NCI-H748 (cell line): ENCODE results near the gene SPTLC3.
"Not testable (repeated sequence)": the region's sequence is repeated elsewhere in the genome, so short reads cannot be mapped to it uniquely, and the experiment has no call there.

Experiments
- DNase-seq: peaks from one replicate; lab custom pipeline; 2025; ENCODE audit not compliant: unreplicated experiment; lab: John Stamatoyannopoulos, UW

SPTLC3 gene

DNA sequence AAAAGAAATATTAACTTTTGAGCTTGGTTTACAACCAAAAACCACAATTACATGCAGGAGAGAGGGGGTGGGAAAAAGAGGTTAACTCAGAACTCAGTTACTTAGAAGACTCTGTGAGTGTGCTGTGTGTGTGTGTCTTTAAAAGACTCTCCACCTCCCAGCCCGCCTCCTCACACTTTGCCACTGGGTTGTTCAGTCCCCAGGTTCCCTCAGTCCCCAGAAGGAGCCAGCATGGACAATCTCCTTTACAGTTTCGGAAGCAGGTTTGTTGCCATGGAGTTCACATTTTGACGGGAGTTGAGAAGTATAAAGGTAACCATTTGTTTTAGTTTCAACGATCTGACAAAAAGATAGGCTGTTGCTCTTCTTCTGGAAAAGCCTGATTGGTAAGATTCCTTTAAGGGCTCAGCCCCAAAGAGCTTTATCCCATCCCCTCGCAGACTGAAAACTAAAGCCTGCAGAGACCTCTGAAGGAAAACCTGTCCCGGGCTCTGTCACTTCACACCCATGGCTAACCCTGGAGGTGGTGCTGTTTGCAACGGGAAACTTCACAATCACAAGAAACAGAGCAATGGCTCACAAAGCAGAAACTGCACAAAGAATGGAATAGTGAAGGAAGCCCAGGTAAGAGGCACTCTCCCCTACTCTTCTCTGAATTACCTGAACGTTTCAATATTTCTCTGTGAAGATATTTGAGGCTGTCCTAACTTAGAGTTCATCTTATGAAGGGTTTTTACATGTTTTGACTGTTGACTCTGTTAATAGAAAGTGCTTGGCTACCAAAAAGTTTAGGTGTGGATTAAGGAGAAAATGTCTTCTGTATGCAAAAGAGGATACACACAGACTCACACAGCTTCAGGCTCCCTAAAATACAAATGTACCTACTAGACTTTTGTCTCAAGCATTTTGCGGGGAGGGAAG lies at the start of gene SPTLC3:
Gene SPTLC3, plus strand, starts transcription at position 212 of the 921 bp plus-strand sequence. Its CDS starts 296 bp downstream, at position 508.
- DNase-seq: peak; percentile 59

DNA sequence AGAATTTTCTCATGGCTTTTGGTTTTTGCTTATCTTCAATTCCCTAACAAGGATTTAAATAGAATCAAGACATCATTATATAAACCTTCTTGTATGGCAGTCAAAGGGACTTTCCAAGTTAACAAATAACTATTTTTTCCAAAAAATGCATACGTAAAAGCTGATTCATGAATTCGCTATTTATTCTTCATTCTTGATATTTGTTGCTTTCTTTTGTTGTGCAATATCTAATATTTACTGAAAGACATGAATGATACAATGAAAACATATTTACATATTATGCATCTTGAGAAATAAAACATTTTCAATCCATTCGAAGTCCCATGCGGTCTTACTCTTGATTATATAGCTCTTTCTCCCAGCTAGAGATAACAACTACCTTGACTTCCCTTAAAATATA lies 47.0 kb upstream of the SPTLC3 start:
- DNase-seq: no peak

- DNase-seq: no peak
These were observed 45.9 kb upstream of the SPTLC3 start for GRCh38 chr20:12962895-12963294.

DNA sequence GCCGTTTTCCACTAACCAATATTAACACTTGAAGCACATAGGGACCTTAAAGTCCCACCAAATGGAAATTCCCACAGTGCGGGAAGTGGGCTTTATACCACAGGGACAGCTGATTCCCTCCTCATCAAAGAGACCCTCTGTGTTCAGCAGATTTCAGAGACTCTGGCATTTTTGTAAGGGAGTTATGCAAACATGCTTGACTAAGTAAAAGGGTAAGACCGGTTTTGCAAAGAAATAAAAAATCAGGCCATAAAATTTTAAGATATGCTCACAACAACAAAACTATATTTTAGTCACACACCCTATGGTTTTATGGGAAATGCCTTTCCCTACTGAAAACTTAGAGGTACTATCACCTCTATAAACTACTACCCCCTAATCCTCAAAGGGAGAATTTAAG lies 45.4 kb upstream of the SPTLC3 start:
- DNase-seq: no peak

DNA sequence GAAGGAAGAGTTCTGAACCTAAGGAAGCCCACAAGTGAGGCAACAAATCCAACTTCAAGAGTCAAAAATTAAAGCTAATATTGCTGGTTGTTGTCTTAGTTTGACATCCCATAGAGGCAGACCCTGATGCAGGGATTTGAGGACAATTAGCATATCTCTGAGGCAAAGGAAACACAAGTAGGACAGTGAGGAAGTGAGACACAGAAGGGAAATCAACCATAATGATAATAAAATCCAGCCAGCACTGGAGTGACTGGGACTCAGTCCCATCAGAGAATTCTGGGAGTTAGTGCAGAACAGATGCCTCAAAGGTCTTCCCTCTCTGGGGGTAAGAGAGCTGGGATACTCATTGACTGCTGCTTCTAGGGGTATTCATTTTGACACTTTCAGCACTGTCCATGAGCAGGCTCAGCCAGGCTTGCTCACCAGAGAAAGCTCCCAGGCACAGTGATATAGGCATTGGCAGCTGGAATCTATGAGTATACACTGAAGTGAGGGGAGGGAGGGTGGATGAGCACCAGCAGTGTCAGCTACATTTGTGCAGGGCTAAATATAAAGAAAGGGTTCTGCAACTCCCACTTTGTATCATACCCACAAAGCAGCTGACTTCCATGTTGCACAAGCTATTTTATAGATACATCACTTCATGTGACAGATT lies 43.4 kb upstream of the SPTLC3 start:
- no peak for DNase-seq

DNA sequence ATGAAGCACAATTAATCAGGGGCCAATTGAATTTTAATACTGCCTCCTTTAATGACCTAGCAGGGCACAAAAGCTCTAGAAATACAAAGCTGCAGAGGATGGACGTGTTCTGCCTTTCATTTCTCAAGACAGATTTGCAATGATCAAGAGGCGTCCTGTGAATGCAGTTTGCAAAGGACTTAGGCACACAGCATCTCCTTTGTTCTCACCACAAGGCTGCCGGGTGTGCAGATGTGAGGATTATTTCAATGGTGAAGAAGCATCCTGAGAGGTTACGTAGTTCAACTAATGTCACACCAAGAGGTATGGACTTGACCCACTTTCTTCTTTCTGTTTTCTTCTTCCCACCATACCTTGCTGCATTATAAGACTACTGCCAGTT lies 42.9 kb upstream of the SPTLC3 start:
- DNase-seq: no peak

DNA sequence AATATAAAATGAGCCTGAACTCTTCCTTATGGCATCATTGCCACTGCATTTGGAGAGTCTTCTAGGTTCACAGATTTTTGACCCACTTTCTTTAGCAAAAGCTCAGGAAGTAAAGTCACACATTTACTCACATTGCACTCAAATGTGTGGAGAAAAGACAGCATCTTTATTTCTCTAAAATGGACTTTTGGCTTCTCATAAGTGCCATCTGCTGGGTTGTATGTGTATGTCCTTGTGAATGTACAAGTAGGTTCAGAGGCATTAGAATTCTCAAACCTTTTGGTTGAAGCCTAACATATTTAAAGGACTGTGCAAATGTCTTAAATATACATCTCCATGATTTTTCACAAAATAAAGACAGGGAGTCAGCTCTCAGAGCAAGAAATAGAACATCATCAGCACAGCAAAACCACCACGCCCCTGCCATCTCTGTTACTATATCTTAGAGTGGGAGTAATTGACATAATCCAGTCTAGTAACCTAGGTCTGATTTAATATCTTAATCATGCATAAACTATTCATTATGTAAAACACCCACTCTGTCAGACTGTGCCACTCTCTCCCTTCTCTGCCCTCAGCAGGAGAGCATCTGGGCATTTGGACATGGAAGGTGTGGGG lies 42.2 kb upstream of the SPTLC3 start:
- DNase-seq: peak; percentile 71

DNA sequence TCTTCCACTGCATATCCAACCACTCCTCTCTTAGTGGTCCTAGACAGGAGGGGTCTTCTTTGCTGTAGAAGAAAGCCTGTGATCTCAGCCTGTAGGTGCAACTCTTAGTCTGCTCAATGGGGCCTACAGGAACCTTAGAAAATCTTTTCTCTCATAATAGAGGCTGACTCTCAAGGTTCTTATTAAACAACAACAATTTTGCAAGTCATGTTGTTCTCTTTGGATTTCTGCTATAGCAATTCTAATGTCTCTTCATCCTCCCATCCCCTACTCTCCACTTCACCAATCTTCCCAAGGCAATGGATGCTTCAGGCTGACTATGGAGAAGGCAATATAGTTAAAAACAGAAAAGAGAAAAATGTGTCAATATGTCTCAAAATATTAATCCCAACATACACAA lies 40.8 kb upstream of the SPTLC3 start:
- no peak for DNase-seq

DNA sequence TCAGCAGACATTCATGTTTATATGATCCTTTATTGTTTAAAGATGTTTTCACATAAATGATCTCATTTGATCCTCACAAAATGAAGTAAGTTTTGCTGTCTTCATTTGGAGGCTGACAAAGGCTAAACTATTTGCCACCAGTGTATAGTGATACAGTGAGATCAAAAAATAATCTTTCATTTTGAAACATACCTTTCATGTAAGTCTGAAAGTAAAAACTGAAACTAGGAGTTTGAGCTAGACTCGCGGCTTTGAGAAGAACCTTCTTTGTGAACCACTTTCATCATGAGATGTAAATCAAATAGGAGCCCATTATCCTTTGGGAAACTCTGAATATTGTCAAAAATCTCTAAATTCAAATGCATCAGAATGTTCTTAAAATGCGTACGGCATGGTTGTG lies 40.3 kb upstream of the SPTLC3 start:
- DNase-seq: no peak

DNA sequence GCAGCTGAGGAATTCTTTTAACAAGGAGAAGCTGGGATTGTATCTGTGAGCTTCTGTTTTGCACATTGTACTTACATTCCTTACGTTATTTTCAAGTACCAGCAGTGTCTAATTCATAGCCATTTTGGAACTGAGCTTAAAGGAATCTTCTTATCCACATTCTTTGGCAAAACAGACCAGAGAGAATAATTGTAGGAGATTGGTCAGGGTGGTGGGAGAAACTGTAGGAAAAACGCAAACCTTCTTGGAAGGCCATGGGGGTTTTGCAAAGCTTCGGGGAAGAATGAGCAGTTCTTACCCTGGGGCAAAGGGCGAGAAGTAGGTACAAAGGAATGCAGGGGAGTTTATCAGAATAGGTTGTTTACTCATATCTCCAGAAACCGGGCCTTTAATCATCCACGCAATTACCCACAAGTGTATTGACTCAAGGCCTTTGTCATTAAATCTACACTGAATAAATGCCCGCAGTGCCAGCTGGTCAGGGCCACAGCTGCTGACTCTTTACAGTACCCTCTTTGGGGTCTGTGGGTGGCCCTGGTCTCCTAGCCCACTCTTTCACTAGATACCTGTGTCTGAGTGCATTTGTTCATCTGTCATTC lies 39.6 kb upstream of the SPTLC3 start:
- no peak for DNase-seq

GRCh38 chr20:12970372-12970821 lies 38.4 kb upstream of the SPTLC3 start:
- peak; percentile 59 for DNase-seq

DNA sequence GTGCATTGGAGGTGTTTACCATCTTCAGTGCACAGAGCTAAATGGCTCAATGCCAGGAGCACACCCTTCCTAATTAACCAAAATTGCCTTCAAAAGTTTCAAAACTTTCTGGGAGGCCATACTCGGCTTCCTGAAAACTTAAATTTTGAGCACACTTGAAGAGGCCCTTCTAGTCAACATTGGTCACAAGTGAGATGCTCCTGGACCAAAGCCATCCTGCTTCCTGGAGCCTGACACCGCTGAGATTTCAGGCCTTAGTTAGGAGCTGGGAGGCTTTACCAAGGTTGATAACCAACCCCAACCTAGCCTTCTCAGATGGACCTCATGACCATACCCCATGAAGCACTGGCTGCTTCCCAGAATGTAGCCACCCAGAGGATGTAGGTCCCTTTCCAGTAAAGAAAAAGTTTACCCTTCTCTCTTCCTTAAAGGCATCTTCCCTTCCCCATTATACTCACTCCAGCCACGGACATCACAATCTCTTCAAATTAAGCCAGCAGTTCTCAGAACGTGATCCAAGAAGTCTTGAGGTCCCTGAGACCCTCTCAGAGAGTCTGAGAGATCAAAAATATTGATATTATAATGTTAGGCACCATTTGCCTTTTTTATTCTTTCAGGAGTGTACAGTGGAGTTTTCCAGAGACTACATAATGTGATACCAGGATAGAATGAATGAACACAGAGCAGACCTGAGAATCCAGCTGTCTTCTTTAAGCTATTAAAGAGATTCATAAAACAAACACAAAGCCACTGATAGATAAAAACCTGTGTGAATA lies 32.8 kb upstream of the SPTLC3 start:
- DNase-seq: no peak

GRCh38 chr20:12976720-12977309 lies 32.0 kb upstream of the SPTLC3 start:
- no peak for DNase-seq

DNA sequence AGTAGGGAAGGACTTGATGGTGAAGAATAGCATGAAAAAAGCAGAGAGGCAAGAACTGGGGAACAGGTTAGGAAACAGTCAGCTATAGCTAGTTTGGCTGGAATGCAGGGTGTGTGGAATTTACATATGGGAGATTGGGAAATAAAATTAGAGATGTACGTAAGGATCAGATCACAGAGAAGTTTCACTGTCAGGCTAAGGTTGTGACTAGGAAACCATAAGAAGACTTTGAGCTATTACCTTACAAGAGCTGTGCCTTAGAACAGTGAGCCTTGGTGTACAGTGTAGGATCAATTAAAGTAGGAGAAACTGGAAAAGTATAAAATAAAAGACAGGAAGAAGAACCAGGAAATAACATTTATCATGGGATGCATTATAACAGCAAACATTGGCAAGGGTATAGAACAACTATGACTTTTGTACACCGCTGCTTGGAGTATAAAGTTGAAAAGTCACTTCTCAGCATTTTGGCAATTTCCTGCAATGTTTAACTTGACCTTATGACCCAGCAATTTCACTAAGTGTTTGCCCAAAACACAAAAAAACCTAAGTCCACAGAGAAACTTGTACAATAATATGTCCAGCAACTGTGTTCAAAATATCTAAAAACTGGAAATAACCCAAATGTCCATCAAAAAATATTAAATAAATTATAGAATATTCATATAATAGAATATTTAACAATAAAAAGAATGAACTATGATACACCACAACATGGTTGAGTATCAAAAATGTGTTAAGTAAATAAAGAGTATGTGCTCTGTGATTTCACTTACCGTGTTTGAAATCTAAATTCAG lies 31.2 kb upstream of the SPTLC3 start:
- no peak for DNase-seq

DNA sequence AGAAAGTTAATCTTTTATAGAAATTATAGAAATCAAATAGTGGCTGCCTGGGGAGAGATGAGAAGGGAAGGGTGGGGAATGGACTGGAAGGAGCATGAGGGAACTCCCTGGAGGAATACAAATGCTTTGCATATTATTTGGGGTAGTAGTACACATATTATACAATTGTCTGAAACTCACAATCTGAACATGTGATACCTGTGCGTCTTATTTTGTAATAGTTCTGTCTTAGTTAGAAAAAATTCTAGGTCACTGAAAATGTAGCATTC lies 30.7 kb upstream of the SPTLC3 start:
- DNase-seq: no peak

GRCh38 chr20:12978613-12979495 lies 29.9 kb upstream of the SPTLC3 start:
- DNase-seq: no peak

DNA sequence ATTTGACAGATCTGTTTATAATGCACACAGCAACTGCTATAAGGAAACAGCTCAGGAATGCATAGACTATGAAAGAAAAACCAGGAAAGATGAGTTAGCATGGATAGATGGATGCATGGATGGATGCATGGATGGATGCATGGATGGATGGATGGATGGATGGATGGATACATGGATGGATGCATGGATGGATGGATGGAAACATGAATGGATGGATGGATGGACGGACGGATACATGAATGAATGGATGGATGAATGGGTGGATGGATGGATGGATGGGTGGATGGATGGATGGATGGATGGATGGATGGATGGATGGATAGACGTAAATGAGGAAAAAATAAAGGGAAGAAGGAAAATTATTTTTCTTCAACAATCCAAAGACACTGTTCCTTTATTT lies 29.1 kb upstream of the SPTLC3 start:
- DNase-seq: not testable (repeated sequence)

DNA sequence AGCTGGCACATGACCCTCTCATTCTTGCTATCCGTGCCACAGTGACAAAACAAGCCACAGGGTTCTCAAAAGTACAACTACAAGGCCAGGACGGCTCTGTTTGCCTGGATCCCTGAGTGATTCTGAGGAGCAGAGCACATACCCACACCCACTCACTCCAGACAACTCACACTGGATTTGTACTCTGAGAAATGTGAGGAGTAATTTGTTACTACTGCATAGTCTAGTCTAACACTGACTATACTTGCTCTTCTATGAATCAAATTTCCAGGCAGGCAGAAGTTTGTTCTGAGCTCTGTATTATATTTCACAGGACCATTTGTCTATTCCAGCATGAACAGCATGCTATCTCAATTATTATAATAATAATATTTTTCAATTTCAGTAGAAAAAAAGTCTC lies 26.7 kb upstream of the SPTLC3 start:
- DNase-seq: no peak
